Right lobe of liver (tissue), 4 donors: ENCODE measurements around the gene KRTAP2-4.
"Not testable (repeated sequence)": the region's sequence is repeated elsewhere in the genome, so short reads cannot be mapped to it uniquely, and the experiment has no call there.

Experiments used
- CTCF ChIP-seq, 4 donors: fragments of 200-600 bp in 3 of 4; fragments of 450-650 bp in 1 of 4; IDR thresholded peaks; one replicate each; pipeline versions ENCODE4 v1.5.1 to v1.8.0; 2016 to 2022; ENCODE audit warnings: antibody characterized with exemption in 4 of 4, mild to moderate bottlenecking in 2 of 4
- POLR2A ChIP-seq: fragments of 450-650 bp; IDR thresholded peaks from one replicate; pipeline ENCODE4 v1.6.1; 2017; ENCODE audit warnings: antibody characterized with exemption, mild to moderate bottlenecking
- donor health status: DM: no; HTN: no; CAD: no.
- donor health status: DM: no; HTN: no; CAD: no.
- donor health status: DM: no; HTN: yes; CAD: no.

- not testable (repeated sequence) for TF ChIP-seq CTCF (IDR thresholded peaks at IDR 0.05); POLR2A
Observed at GRCh38 chr17:41059276-41060051, 6.2 kb downstream of the KRTAP2-4 start.
